Stomach (tissue), 9 donors: ENCODE results near the gene CACNA1H. TPM values are rescaled to one million over a fixed set of nuclear protein-coding genes. Genes with fewer than 3 reads are reported as not detected.

ENCODE experiments used
- DNase-seq, 2 donors: peaks; one replicate each; pipeline versions ENCODE4 v3.0.0 to v3.0.0-alpha.2; 2013 to 2019
- H3K27ac ChIP-seq, 5 donors: fragments of 200-600 bp in 4 of 5; sonication (generic) in 4 of 5; one replicate each; pipeline ENCODE4 v1.5.1; 2013 to 2019; ENCODE audit warnings: mild to moderate bottlenecking in 1 of 5, moderate library complexity in 1 of 5
- H3K27me3 ChIP-seq, 3 donors: fragments of 200-600 bp; sonication (generic); one replicate each; pipeline ENCODE4 v1.5.1; 2017 to 2019; ENCODE audit warnings: mixed run types in 1 of 3
- H3K36me3 ChIP-seq, 4 donors: fragments of 200-600 bp; sonication (generic); 1 replicate in 3 of 4; 2 replicates in 1 of 4; pipeline ENCODE4 v1.5.1; 2016 to 2019
- H3K4me1 ChIP-seq, 4 donors: fragments of 200-600 bp; sonication (generic); one replicate each; pipeline ENCODE4 v1.5.1; 2016 to 2019
- H3K4me3 ChIP-seq, 4 donors: fragments of 200-600 bp; sonication (generic) in 3 of 4; one replicate each; pipeline ENCODE4 v1.5.1; 2016 to 2019; ENCODE audit warnings: mild to moderate bottlenecking in 1 of 4
- H3K9me3 ChIP-seq, 4 donors: fragments of 200-600 bp; sonication (generic); one replicate each; pipeline ENCODE4 v1.5.1; 2016 to 2019
- CTCF ChIP-seq, 7 experiments: fragments of 450-650 bp in 4 of 7; fragments of 200-600 bp in 3 of 7; sonication (generic) in 3 of 7; IDR thresholded peaks; one replicate each; pipeline ENCODE4 v1.5.1; 2016 to 2019; ENCODE audit warnings: antibody characterized with exemption in 7 of 7, control low read depth in 2 of 7, mild to moderate bottlenecking in 1 of 7
- EP300 ChIP-seq: sonication (generic); formaldehyde crosslinking; IDR thresholded peaks from one replicate; pipeline ENCODE4 v1.6.1; 2017; ENCODE audit warnings: antibody characterized with exemption
- POLR2A ChIP-seq, 4 donors: fragments of 450-650 bp; IDR thresholded peaks; one replicate each; pipeline ENCODE4 v1.6.1; 2016; ENCODE audit warnings: antibody characterized with exemption in 4 of 4, control low read depth in 2 of 4, mild to moderate bottlenecking in 1 of 4, moderate library complexity in 1 of 4
- POLR2AphosphoS5 ChIP-seq, 3 donors: sonication (generic); formaldehyde crosslinking; IDR thresholded peaks; one replicate each; pipeline ENCODE4 v1.6.1; 2016; ENCODE audit warnings: antibody characterized with exemption in 3 of 3
- WGBS, 5 donors: extraction: QIAGEN DNeasy Blood & Tissue Kit in 3 of 5; methylation state at CpG; one replicate each; pipeline versions ENCODE4 v1.1.5 to v1.1.7; 2013 to 2018; 5-methylcytosine and 5-hydroxymethylcytosine counted together
- intact Hi-C: fragments of 100-400 bp; cut with DNase I; formaldehyde crosslinking; loops from one replicate; pipeline ENCODE4 v1.15.1; 2023; ENCODE audit warnings: low total_unique reads
- polyA plus RNA-seq, 3 donors: library from polyadenylated mRNA; stranded (reverse); fragments of 200-250 nt; gene quantifications; one replicate each; pipeline ENCODE4 v1.2.3, GENCODE V29; 2013
- total RNA-seq, 5 donors: library from RNA; depleted of rRNA; stranded (reverse); fragments of >200 nt; gene quantifications; one replicate each; pipeline versions ENCODE4 v1.1.0 to v1.2.3, GENCODE V29; 2014 to 2016
- donor health status: healthy with polysubstance abuse.
- donor health status: Bipolar disorder and iron deficiency.
- donor health status: healthy.

The CACNA1H gene
- total and polyA plus RNA-seq, 8 donors = 1.5 to 49.6 (median 19.6) TPM

DNA sequence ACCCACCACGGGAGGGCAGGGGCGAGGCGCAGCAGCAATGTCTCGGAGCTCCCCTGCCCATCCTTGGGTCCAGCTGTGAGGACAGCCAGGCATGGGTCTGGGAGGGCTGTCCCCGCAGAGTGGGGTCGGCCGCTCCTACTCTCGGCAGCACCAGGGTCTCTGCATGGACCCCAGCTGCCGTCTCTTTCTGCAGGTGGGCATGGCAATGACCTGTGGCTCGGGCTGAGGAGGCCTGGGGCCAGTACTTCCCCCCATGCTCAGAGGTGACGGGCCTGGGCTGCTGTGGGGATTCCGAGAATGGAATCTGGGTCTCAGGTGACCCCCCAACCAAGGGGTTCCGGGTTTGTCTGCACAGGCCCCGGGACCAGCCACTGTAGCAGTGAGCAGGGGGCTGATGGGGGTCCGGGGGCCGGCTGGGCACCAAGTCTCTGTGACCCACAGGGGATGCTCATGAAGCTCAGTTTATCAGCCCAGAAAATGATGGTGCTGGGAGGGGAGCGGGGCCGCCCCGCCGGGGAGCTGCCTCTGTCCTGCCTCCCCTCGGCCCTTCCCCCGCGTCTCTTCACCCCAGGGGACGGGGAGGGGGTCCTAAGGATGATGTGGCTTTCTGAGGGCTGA is 23.5 kb downstream of the CACNA1H start:
- DNase-seq = no peak
- intact Hi-C loops = no loop called here
- 78 to 85% (median 82%) methylated on average over 12 to 24 of the region's 24 CpGs for WGBS, 5 donors
- Histone ChIP-seq H3K27me3 (peaks cover 0 to 36% (median 0%) of the 10 kb centered on the region in 3 donors), H3K4me1 (peaks cover 15 to 71% (median 37%) of the 10 kb centered on the region in 4 donors), H3K27ac (peak overlapping the region in 3 of 5 donors; percentile 37 to 86 (median 82)), H3K4me3 (no peak overlapping the region), H3K9me3 (no peaks in the 10 kb centered on the region), H3K36me3 (no peaks in the 10 kb centered on the region)
- no peak for TF ChIP-seq POLR2A (IDR thresholded peaks at IDR 0.05)
- TF ChIP-seq EP300 = no peak
- TF ChIP-seq CTCF (IDR thresholded peaks at IDR 0.05) = no peak
- TF ChIP-seq POLR2AphosphoS5 (IDR thresholded peaks at IDR 0.05) = no peak

GRCh38 chr16:1177053-1177452 is 24.1 kb downstream of the CACNA1H start:
- TF ChIP-seq POLR2A (IDR thresholded peaks at IDR 0.05) = no peak
- Histone ChIP-seq H3K36me3 (no peaks in the 10 kb centered on the region), H3K27me3 (peaks cover 0 to 40% (median 0%) of the 10 kb centered on the region in 3 donors), H3K9me3 (no peaks in the 10 kb centered on the region), H3K27ac (peak overlapping the region in 3 of 5 donors; percentile 37 to 86 (median 82)), H3K4me1 (peaks cover 21 to 71% (median 43%) of the 10 kb centered on the region in 4 donors), H3K4me3 (no peak overlapping the region)
- 74 to 87% (median 80%) methylated on average over 15 to 19 of the region's 19 CpGs for WGBS, 5 donors
- intact Hi-C loops = no loop called here
- DNase-seq = no peak

DNA sequence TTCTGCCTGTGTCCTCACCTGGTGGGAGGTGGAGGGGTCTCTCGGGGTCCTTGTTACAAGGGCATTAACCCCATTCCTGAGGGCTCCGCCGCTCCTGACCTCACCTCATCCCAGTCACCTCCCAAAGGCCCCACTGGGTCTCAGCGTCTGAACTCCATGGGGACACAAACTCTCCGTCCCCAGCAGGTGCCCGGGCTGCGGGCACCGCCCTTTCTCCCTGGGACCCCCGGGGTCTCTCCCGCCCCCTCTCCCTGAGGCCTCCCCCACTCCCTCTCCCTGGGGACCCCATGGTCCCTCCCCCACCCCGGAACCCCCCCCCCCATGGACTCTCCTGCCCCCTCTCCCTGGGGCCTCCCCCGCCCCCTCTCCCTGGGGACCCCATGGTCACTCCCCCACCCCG is 24.8 kb downstream of the CACNA1H start:
- DNase-seq = no peak
- peaks cover 0 to 37% (median 0%) of the 10 kb centered on the region in 3 donors for H3K27me3 ChIP-seq
- 76 to 93% (median 85%) methylated on average over 7 to 13 of the region's 13 CpGs for WGBS, 5 donors
- H3K4me3 ChIP-seq = no peak overlapping the region
- no peak for TF ChIP-seq POLR2AphosphoS5 (IDR thresholded peaks at IDR 0.05)
- H3K27ac ChIP-seq = peak overlapping the region in 3 of 5 donors; percentile 37 to 86 (median 82)
- intact Hi-C loops = no loop called here
- H3K4me1 ChIP-seq = peaks cover 28 to 71% (median 46%) of the 10 kb centered on the region in 4 donors
- H3K9me3 ChIP-seq = no peaks in the 10 kb centered on the region
- H3K36me3 ChIP-seq = no peaks in the 10 kb centered on the region

DNA sequence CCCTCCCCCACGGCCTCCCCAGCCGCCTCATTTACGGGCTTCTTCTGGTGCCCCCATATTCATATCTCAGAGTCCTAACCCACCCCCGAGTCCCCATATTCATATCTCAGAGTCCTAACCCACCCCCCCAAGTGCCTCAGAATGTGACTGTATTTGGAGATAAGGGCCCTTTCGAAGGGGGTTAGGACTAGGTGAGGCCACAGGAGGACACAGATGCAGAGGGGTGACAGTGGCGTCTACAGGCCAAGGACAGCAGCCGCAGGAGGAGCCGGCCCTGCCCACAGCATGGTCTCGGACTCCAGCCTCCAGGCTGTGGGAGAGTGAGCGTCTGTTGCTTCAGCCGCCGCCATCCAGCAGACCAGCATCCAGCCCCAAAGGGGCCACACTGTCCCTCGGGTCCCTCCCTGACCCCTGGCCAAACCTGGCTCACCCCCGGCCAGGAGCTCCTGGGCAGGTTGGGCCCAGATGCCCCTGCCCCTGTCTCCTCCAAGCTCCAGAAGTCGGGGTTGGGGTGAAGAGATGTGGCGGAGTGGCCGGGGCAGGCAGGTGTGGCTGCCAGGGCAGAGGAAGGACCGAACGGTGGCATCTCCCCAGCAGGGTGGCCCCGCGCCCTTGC is 25.5 kb downstream of the CACNA1H start:
- peaks cover 35 to 73% (median 52%) of the 10 kb centered on the region in 4 donors for H3K4me1 ChIP-seq
- intact Hi-C loops = no loop called here
- H3K27ac ChIP-seq = peak overlapping the region in 3 of 5 donors; percentile 29 to 86 (median 45)
- H3K36me3 ChIP-seq = no peaks in the 10 kb centered on the region
- peaks cover 0 to 43% (median 0%) of the 10 kb centered on the region in 3 donors for H3K27me3 ChIP-seq
- 79 to 87% (median 83%) methylated on average over 18 to 21 of the region's 21 CpGs for WGBS, 5 donors
- no peak overlapping the region for H3K4me3 ChIP-seq
- no peaks in the 10 kb centered on the region for H3K9me3 ChIP-seq
- TF ChIP-seq CTCF (IDR thresholded peaks at IDR 0.05) (no peak), POLR2A (IDR thresholded peaks at IDR 0.05) (no peak), EP300 (no peak), POLR2AphosphoS5 (IDR thresholded peaks at IDR 0.05) (no peak)
- no peak for DNase-seq

DNA sequence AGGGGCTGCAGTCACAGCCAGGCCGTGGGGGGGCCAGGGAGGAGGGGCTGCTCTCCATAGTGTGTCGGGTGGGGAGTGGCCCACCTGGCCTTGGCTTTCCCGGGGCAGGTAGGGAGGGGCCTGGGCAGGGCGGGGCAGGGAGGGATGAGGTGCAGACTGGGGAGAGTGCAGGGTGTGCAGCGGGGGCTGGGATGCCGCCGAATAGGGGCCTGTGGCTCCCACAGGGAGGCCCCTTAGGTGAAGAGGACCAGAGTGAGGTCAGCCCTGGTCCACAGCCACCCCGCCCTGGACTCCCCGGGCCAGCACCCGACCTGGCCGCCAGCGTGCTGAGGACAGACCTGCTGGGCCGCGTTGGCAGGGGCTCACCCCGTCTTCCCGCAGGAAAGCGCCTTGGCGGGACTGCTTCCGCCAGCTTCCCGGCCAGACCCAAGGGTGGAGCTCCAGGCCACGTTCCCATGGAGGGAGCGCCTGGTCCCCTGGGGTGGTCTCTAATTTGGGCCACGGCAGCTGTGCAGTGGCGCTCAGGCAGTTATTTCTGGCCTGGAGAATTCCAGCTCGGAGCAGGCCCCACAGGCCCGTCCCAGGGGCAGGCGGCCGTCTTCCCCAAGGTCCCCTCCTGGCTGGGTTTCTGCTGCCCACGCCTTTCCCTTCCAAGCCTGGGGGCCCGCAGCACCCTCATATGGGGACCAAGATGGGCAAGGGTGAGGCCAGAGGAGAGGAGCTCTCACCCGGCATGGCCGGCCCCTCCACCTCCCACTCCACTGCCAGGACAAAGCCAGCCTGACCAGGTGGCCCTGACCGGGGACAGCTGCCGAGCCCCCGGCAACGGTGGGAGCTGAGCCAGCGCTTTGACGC is 27.9 kb downstream of the CACNA1H start:
- H3K36me3 ChIP-seq = no peaks in the 10 kb centered on the region
- WGBS, 5 donors = 42 to 48% (median 44%) methylated on average over 11 to 38 of the region's 38 CpGs
- intact Hi-C loops = no loop called here
- H3K27me3 ChIP-seq = peaks cover 0 to 43% (median 0%) of the 10 kb centered on the region in 3 donors
- no peak for TF ChIP-seq POLR2AphosphoS5 (IDR thresholded peaks at IDR 0.05)
- TF ChIP-seq EP300 = no peak
- TF ChIP-seq CTCF (IDR thresholded peaks at IDR 0.05) = no peak
- TF ChIP-seq POLR2A (IDR thresholded peaks at IDR 0.05) = no peak
- H3K4me3 ChIP-seq = no peak overlapping the region
- H3K27ac ChIP-seq = peak overlapping the region in 4 of 5 donors; percentile 73 to 85 (median 78)
- H3K9me3 ChIP-seq = no peaks in the 10 kb centered on the region
- H3K4me1 ChIP-seq = peaks cover 30 to 61% (median 43%) of the 10 kb centered on the region in 4 donors
- DNase-seq = peak in 1 of 2 donors; percentile 68
